HepG2 (cell line): Measurements from ENCODE around the gene EXOC3L4. TPM values are rescaled to one million over a fixed set of nuclear protein-coding genes. Genes with fewer than 3 reads are reported as not detected.
A peak's percentile ranks its signal among the peaks of the same experiment; 100 is the strongest.

Experiments used
- ARID3A ChIP-seq: IDR thresholded peaks from 2 replicates; pipeline ENCODE4 v1.6.1; 2012; ENCODE audit warnings: low read depth, low read length, improper control_type of control experiment
- ATF4 ChIP-seq, 2 experiments: fragments of 450-650 bp in 1 of 2; sonication (generic) in 1 of 2; formaldehyde crosslinking; IDR thresholded peaks; 2 replicates each; pipeline versions ENCODE4 v1.5.0 to v1.8.0; 2020 to 2022; ENCODE audit warnings: mild to moderate bottlenecking in 1 of 2, missing genetic modification reagents in 1 of 2
- MEF2D ChIP-seq: sonication (generic); formaldehyde crosslinking; IDR thresholded peaks from 2 replicates; pipeline ENCODE4 v1.5.1; 2020; ENCODE audit warnings: mild to moderate bottlenecking, missing genetic modification reagents
- NFIB ChIP-seq: sonication (generic); formaldehyde crosslinking; IDR thresholded peaks from 2 replicates; pipeline ENCODE4 v1.9.0; 2021; ENCODE audit warnings: missing genetic modification reagents, mild to moderate bottlenecking, borderline replicate concordance
- PHF8 ChIP-seq: sonication (generic); formaldehyde crosslinking; IDR thresholded peaks from 2 replicates; pipeline ENCODE4 v1.5.0; 2020; ENCODE audit warnings: missing genetic modification reagents
- PRPF4 ChIP-seq: fragments of 200-400 bp; formaldehyde crosslinking; IDR thresholded peaks from 2 replicates; pipeline ENCODE4 v1.6.1; 2016; ENCODE audit warnings: low read length, low read depth; ENCODE audit not compliant: poor library complexity, severe bottlenecking
- SCMH1 ChIP-seq: sonication (generic); formaldehyde crosslinking; IDR thresholded peaks from 2 replicates; pipeline ENCODE4 v1.9.0; 2021; ENCODE audit warnings: missing genetic modification reagents, mild to moderate bottlenecking, borderline replicate concordance
- YY1 ChIP-seq: IDR thresholded peaks from 2 replicates; pipeline ENCODE4 v1.6.1; 2011; ENCODE audit warnings: low read length, low read depth, moderate library complexity, mild to moderate bottlenecking; ENCODE audit not compliant: insufficient read depth, insufficient replicate concordance
- ZKSCAN5 ChIP-seq: sonication (generic); formaldehyde crosslinking; IDR thresholded peaks from 2 replicates; pipeline ENCODE4 v1.5.1; 2020; ENCODE audit warnings: mild to moderate bottlenecking, missing genetic modification reagents
- ZNF318 ChIP-seq: sonication (generic); formaldehyde crosslinking; IDR thresholded peaks from 2 replicates; pipeline ENCODE4 v1.4.0; 2020; ENCODE audit warnings: mild to moderate bottlenecking, missing genetic modification reagents
- ZNF567 ChIP-seq: sonication (generic); formaldehyde crosslinking; IDR thresholded peaks from 2 replicates; pipeline ENCODE4 v1.8.1; 2023; ENCODE audit warnings: mild to moderate bottlenecking, missing genetic modification reagents, borderline replicate concordance
- polyA plus RNA-seq, 8 experiments: library from polyadenylated mRNA; depleted of rRNA in 3 of 8; stranded (reverse) in 7 of 8; unstranded in 1 of 8; fragments of >200 nt; fragmentation: Illumina TruSeq in 4 of 8; extraction: Trizol in 4 of 8; gene quantifications; 2 replicates each; pipeline versions ENCODE4 v1.2.1 to v1.2.3, GENCODE V29; 2011 to 2016; ENCODE audit warnings: low read depth in 4 of 8, missing spikeins in 1 of 8, mixed read lengths in 1 of 8; ENCODE audit not compliant: insufficient read depth in 1 of 8
- total RNA-seq, 5 experiments: library from RNA; depleted of rRNA; stranded (reverse); fragments of >200 nt; fragmentation: Illumina TruSeq; extraction: Trizol; gene quantifications; 2 replicates each; pipeline ENCODE4 v1.2.3, GENCODE V29; 2016; ENCODE audit warnings: low read depth in 1 of 5
- TF ChIP-seq, protein P1 (sequence below): sonication (generic); formaldehyde crosslinking; IDR thresholded peaks from 2 replicates; pipeline ENCODE4 v1.5.1; 2020; ENCODE audit warnings: missing genetic modification reagents, mild to moderate bottlenecking, borderline replicate concordance
- TF ChIP-seq, protein P2 (sequence below): sonication (generic); formaldehyde crosslinking; conservative IDR thresholded peaks from 2 replicates; pipeline ENCODE4 v1.8.1; 2023; ENCODE audit warnings: missing genetic modification reagents

EXOC3L4 gene
- total and polyA plus RNA-seq, 2 of the 13 experiments (the other 11 are each of a cell fraction or from before 2014, with no cell fraction given), result 11.8 to 27.0 TPM

DNA sequence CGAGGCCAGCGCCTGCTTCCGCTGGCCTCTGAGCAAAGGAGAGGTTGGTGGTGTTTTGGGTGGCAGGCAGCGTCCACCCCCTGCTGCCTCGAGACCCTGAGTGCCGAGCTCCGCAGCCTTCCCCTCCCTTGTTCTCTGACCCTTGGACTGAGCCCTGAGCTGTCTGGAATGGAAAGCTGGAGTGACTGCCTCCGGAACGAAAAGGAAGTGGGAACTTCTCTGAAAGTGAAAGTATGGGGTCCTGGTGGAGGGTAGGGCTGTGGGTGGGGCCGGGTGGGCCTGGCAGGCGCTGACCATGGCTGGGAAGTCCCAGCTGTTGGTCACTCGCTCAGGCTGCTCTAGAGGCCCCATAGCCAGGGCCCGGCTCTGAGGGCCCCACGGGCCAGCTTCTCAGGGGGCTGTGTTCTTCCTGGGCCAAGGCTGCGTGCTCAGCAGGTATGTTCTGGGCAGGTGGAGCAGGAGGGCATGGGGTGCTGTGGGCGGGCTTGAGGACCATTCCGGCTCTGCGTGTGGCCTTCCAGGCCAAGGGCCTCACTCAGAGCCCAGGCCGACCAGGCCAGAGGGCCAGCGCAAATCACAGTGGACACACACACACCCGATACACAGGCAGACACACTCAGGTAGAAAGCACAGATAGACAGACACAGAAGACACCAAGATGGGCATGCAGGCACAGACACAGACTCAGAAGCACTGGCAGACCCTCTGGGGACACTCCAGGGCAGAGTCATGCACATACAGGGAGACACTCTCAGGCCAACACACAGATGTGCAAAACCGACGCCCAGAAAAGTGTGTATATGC is at the start of gene EXOC3L4 (continued):
- TF ChIP-seq ZNF318 (CRISPR knock-in tag) (no peak), MEF2D (CRISPR knock-in tag) (0 out of 2 replicates have a peak, but pooled peaks have one; percentile 55), ARID3A (no peak), SCMH1 (CRISPR knock-in tag) (no peak), NFIB (CRISPR knock-in tag) (no peak), PHF8 (CRISPR knock-in tag) (peak; percentile 77), ATF4 (CRISPR knock-in tag; IDR thresholded peaks at IDR 0.05) (no peak; a peak in 1 of 4 replicates), ZKSCAN5 (CRISPR knock-in tag) (no peak), YY1 (no peak), ZNF567 (CRISPR knock-in tag) (no peak), PRPF4 (no peak)
- TF ChIP-seq, protein P1, sequence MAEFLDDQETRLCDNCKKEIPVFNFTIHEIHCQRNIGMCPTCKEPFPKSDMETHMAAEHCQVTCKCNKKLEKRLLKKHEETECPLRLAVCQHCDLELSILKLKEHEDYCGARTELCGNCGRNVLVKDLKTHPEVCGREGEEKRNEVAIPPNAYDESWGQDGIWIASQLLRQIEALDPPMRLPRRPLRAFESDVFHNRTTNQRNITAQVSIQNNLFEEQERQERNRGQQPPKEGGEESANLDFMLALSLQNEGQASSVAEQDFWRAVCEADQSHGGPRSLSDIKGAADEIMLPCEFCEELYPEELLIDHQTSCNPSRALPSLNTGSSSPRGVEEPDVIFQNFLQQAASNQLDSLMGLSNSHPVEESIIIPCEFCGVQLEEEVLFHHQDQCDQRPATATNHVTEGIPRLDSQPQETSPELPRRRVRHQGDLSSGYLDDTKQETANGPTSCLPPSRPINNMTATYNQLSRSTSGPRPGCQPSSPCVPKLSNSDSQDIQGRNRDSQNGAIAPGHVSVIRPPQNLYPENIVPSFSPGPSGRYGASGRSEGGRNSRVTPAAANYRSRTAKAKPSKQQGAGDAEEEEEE (CRISPR knock-in tag), result no peak
- TF ChIP-seq, protein P2, sequence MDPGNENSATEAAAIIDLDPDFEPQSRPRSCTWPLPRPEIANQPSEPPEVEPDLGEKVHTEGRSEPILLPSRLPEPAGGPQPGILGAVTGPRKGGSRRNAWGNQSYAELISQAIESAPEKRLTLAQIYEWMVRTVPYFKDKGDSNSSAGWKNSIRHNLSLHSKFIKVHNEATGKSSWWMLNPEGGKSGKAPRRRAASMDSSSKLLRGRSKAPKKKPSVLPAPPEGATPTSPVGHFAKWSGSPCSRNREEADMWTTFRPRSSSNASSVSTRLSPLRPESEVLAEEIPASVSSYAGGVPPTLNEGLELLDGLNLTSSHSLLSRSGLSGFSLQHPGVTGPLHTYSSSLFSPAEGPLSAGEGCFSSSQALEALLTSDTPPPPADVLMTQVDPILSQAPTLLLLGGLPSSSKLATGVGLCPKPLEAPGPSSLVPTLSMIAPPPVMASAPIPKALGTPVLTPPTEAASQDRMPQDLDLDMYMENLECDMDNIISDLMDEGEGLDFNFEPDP (CRISPR knock-in tag), result no peak
